Measurements from ENCODE around the gene ROBO2.
A peak's percentile ranks its signal among the peaks of the same experiment; 100 is the strongest.

Gene ROBO2

GRCh38 chr3:77039606-77040171 is at the start of gene ROBO2:
TSS of gene ROBO2 (plus strand) at chr3:77040099. CDS start at chr3:77040786, 687 bp downstream.
- DNase-seq = no peak

- no peak for DNase-seq
These were observed 49.3 kb upstream of the ROBO2 start for GRCh38 chr3:76990606-76991005.

GRCh38 chr3:76991165-76991564 is 48.7 kb upstream of the ROBO2 start:
- no peak for DNase-seq

GRCh38 chr3:76997733-76998132 is 42.2 kb upstream of the ROBO2 start:
- no peak for DNase-seq

- no peak for DNase-seq
These were observed 41.3 kb upstream of the ROBO2 start for GRCh38 chr3:76998555-76998954.

- DNase-seq = no peak
These were observed 38.7 kb upstream of the ROBO2 start for GRCh38 chr3:77001062-77001701.

GRCh38 chr3:77014226-77014625 is 25.7 kb upstream of the ROBO2 start:
- DNase-seq = no peak

- no peak for DNase-seq
These were observed 14.4 kb upstream of the ROBO2 start for GRCh38 chr3:77025471-77025870.

- no peak for DNase-seq
These were observed 12.8 kb upstream of the ROBO2 start for GRCh38 chr3:77026904-77027634.

GRCh38 chr3:77028005-77028404 is 11.9 kb upstream of the ROBO2 start:
- DNase-seq = no peak

- DNase-seq = peak; percentile 63
These were observed 1.4 kb upstream of the ROBO2 start for GRCh38 chr3:77038468-77038929.

- DNase-seq = no peak
These were observed 831 bp upstream of the ROBO2 start for GRCh38 chr3:77038930-77039605.

GRCh38 chr3:77040216-77040615 is 317 bp downstream of the ROBO2 start:
- no peak for DNase-seq

- DNase-seq = no peak
These were observed 1.2 kb downstream of the ROBO2 start for GRCh38 chr3:77040926-77041722.

- no peak for DNase-seq
These were observed 1.9 kb downstream of the ROBO2 start for GRCh38 chr3:77041811-77042210.

- no peak for DNase-seq
These were observed 2.4 kb downstream of the ROBO2 start for GRCh38 chr3:77042343-77042742.

GRCh38 chr3:77042882-77043281 is 3.0 kb downstream of the ROBO2 start:
- no peak for DNase-seq

- DNase-seq = no peak
These were observed 5.8 kb downstream of the ROBO2 start for GRCh38 chr3:77045686-77046085.

- DNase-seq = no peak
These were observed 8.3 kb downstream of the ROBO2 start for GRCh38 chr3:77048186-77048585.

GRCh38 chr3:77051591-77051990 is 11.7 kb downstream of the ROBO2 start:
- no peak for DNase-seq

GRCh38 chr3:77052051-77052501 is 12.2 kb downstream of the ROBO2 start:
- DNase-seq = peak; percentile 15
